Measurements from ENCODE around the gene ANKRD35.

The ANKRD35 gene

GRCh38 chr1:145884675-145885074 is 991 bp downstream of the ANKRD35 start:
- Mint-ChIP-seq H3K9me3 (no peaks in the 10 kb centered on the region), H3K27ac (no peak overlapping the region), H3K36me3 (no peaks in the 10 kb centered on the region)

GRCh38 chr1:145879775-145880174 is 5.9 kb downstream of the ANKRD35 start:
- Mint-ChIP-seq H3K36me3 (no peaks in the 10 kb centered on the region), H3K27ac (no peak overlapping the region), H3K4me1 (peaks cover 9% of the 10 kb centered on the region), H3K4me3 (no peak overlapping the region), H3K9me3 (no peaks in the 10 kb centered on the region)
- DNase-seq (ENCODE audit: low spot score in 2 of 2) = no peak
- no peak for ATAC-seq

More at GRCh38 chr1:145884675-145885074, 991 bp downstream of the ANKRD35 start:
- ATAC-seq (no peak), DNase-seq (ENCODE audit: low spot score in 2 of 2) (no peak)
- Mint-ChIP-seq H3K4me1 (peaks cover 12% of the 10 kb centered on the region), H3K4me3 (peak overlapping the region; percentile 72)

- DNase-seq (ENCODE audit: low spot score in 2 of 2) (no peak), ATAC-seq (no peak)
- Mint-ChIP-seq H3K4me1 (peaks cover 6% of the 10 kb centered on the region), H3K9me3 (no peaks in the 10 kb centered on the region), H3K36me3 (no peaks in the 10 kb centered on the region), H3K27ac (no peak overlapping the region), H3K4me3 (no peak overlapping the region)
Observed at GRCh38 chr1:145878724-145879123, 6.9 kb downstream of the ANKRD35 start.

- Mint-ChIP-seq H3K9me3 (no peaks in the 10 kb centered on the region), H3K4me3 (no peak overlapping the region), H3K4me1 (peaks cover 8% of the 10 kb centered on the region), H3K36me3 (no peaks in the 10 kb centered on the region), H3K27ac (no peak overlapping the region)
- ATAC-seq = no peak
- DNase-seq (ENCODE audit: low spot score in 2 of 2) = no peak
Observed at GRCh38 chr1:145877923-145878486, 7.7 kb downstream of the ANKRD35 start.

- Mint-ChIP-seq H3K4me3 (no peak overlapping the region), H3K9me3 (no peaks in the 10 kb centered on the region)
- ATAC-seq = no peak
Observed at GRCh38 chr1:145874646-145875045, 11.0 kb downstream of the ANKRD35 start.

GRCh38 chr1:145871994-145872924 is 13.4 kb downstream of the ANKRD35 start:
- Mint-ChIP-seq H3K36me3 (no peaks in the 10 kb centered on the region), H3K9me3 (no peaks in the 10 kb centered on the region), H3K4me3 (peak overlapping the region; percentile 82), H3K27ac (peak overlapping the region; percentile 81), H3K4me1 (peaks cover 19% of the 10 kb centered on the region)
- DNase-seq (ENCODE audit: low spot score in 2 of 2) = peak; percentile 31 to 74
- ATAC-seq = peak; percentile 82

More at GRCh38 chr1:145874646-145875045, 11.0 kb downstream of the ANKRD35 start:
- DNase-seq (ENCODE audit: low spot score in 2 of 2) = no peak
- Mint-ChIP-seq H3K36me3 (no peaks in the 10 kb centered on the region), H3K27ac (no peak overlapping the region), H3K4me1 (peaks cover 25% of the 10 kb centered on the region)

DNA sequence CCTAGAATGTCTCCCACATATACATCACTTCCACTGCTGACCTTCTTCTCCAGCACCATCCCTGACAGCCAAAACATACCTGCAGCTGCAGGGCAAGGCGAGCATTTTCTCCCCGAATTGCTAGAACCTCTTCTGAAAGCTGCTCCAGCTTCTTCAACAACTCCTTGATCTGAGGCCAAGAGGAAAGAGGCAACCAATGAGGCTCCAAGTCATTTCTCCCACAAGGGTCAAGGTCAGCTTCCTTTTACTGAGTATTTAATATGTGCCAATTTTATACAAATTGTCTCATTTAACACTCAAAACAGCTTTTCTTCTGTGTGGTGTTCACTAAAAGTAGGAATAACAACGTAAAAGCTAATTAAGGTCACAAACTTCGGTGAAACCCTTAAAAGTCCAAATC is 17.4 kb downstream of the ANKRD35 start:
- Mint-ChIP-seq H3K4me3 (no peak overlapping the region), H3K4me1 (peaks cover 19% of the 10 kb centered on the region), H3K9me3 (no peaks in the 10 kb centered on the region), H3K36me3 (no peaks in the 10 kb centered on the region), H3K27ac (no peak overlapping the region)
- ATAC-seq (no peak), DNase-seq (ENCODE audit: low spot score in 2 of 2) (no peak)

GRCh38 chr1:145863282-145864018 is 22.2 kb downstream of the ANKRD35 start:
- Mint-ChIP-seq H3K36me3 (peaks cover 7% of the 10 kb centered on the region), H3K4me3 (no peak overlapping the region), H3K4me1 (peaks cover under 1% of the 10 kb centered on the region), H3K9me3 (no peaks in the 10 kb centered on the region), H3K27ac (no peak overlapping the region)
- ATAC-seq = no peak
- DNase-seq (ENCODE audit: low spot score in 2 of 2) = no peak

DNA sequence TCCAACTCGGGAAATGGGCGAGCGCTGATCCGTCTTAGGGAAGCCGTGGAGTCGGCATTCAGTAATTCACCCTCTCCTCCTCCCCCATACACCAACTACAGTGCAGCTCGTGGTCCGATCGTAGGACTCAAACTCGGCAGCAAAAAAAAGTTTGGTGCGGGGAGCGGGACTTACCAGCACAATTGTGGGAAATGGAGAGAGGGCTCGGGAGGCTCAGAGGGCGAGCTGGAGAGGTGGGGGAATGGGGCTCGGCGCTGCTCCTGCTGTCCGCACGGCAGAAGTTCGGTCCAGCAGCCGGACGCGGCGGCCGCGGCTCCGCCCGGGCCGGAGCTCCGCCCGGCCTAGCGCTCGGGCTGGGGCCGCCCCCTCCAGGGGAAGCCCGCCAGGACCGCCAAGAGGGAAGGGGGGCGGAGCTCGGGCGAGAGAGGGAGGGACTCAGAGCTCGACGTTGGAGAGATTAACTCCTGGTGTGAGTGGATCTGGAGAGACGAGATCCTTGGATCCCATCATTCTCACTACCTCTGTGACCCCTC is 26.1 kb downstream of the ANKRD35 start:
- Mint-ChIP-seq H3K9me3 (no peaks in the 10 kb centered on the region), H3K4me3 (peak overlapping the region; percentile 96), H3K4me1 (peaks cover 20% of the 10 kb centered on the region), H3K27ac (peak overlapping the region; percentile 91), H3K36me3 (peaks cover 29% of the 10 kb centered on the region)
- ATAC-seq (peak; percentile 82), DNase-seq (ENCODE audit: low spot score in 2 of 2) (peak; percentile 74 to 91)

GRCh38 chr1:145858901-145859490 is 26.7 kb downstream of the ANKRD35 start, which contains the start of gene PIAS3:
Gene PIAS3 (minus strand): TSS chr1:145859081. CDS start chr1:145858990, 91 bp downstream.
- DNase-seq (ENCODE audit: low spot score in 2 of 2) = peak; percentile 82 to 96
- ATAC-seq = peak; percentile 93
- Mint-ChIP-seq H3K4me1 (peaks cover 20% of the 10 kb centered on the region), H3K4me3 (peak within 1 kb of the TSS; percentile 96), H3K27ac (peak within 1 kb of the TSS; percentile 91), H3K36me3 (peaks cover 35% of the 10 kb centered on the region), H3K9me3 (no peaks in the 10 kb centered on the region)

GRCh38 chr1:145858238-145858900 is 27.3 kb downstream of the ANKRD35 start:
- H3K4me3 Mint-ChIP-seq = peak overlapping the region; percentile 96
- H3K9me3 Mint-ChIP-seq = no peaks in the 10 kb centered on the region
- peak overlapping the region; percentile 91 for H3K27ac Mint-ChIP-seq
- peak; percentile 44 for ATAC-seq
- DNase-seq (ENCODE audit: low spot score in 2 of 2) = no peak
- H3K4me1 Mint-ChIP-seq = peaks cover 20% of the 10 kb centered on the region
- H3K36me3 Mint-ChIP-seq = peaks cover 41% of the 10 kb centered on the region

DNA sequence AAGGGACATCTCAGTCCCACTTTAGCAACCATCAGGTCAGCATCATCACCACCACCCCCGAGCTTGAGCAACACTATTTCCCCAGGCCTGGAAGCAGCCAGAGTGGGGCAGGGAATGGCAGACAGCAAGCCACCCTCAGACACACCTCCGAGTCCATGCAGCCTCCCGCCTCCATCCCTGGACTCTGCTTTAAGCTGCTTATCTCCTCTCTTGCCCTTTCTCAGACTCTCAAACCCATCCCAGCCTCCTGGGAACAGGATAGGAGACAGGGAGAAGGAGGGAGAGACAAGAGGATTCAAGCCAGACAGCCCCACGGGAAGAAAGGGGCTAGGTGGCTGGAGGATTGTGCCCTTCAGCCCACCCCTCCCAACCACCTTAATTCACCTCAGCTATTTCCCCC is 28.5 kb downstream of the ANKRD35 start:
- Mint-ChIP-seq H3K4me3 (no peak overlapping the region), H3K27ac (peak overlapping the region; percentile 91), H3K9me3 (no peaks in the 10 kb centered on the region), H3K36me3 (peaks cover 53% of the 10 kb centered on the region), H3K4me1 (peaks cover 20% of the 10 kb centered on the region)
- DNase-seq (ENCODE audit: low spot score in 2 of 2) = no peak
- no peak for ATAC-seq

DNA sequence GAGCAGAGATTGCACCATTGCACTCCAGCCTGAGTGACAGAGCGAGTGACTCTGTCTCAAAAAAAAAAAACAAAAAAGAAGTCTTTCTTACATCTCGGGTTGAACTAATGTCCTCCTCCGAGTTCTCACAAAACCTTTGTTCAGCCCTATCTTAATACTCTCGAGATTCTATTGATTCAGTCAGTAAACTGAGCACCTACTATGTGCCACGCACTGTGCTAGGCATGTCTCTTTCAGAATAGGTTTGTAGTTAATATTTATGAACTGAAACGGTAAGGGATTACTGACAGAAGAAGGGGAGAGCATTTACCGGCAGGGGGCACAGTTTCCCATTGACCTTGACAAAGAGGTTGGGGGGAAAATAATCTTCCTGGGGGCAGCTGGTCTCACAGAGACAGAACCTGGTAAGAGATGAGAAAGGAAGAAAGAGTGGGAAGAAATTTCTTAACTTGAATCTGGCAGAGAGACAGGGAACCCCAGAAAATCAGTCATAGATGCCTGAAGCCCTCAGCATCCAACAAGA is 30.2 kb downstream of the ANKRD35 start:
- Mint-ChIP-seq H3K4me3 (no peak overlapping the region), H3K27ac (peak overlapping the region; percentile 91), H3K36me3 (peaks cover 70% of the 10 kb centered on the region), H3K4me1 (peaks cover 20% of the 10 kb centered on the region), H3K9me3 (no peaks in the 10 kb centered on the region)
- no peak for DNase-seq (ENCODE audit: low spot score in 2 of 2)
- no peak for ATAC-seq
